MM.1S (cell line): Measurements from ENCODE around the gene MYOG.

Experiments
- DNase-seq: peaks from one replicate; pipeline ENCODE4 v3.0.0-alpha.2; 2015
- H2AFZ ChIP-seq: fragments of 300-600 bp; sonication (generic); 2 replicates; pipeline ENCODE4 v1.6.0; 2016; ENCODE audit warnings: antibody characterized with exemption, low read length
- H3F3A ChIP-seq: fragments of 300-600 bp; sonication (generic); 2 replicates; pipeline ENCODE4 v1.6.1; 2016; ENCODE audit warnings: mild to moderate bottlenecking, antibody characterized with exemption, low read length, moderate library complexity, mixed read lengths; ENCODE audit not compliant: insufficient read depth
- H3K27ac ChIP-seq: fragments of 300-600 bp; sonication (generic); 2 replicates; pipeline ENCODE4 v1.5.1; 2016; ENCODE audit warnings: mild to moderate bottlenecking, low read length
- H3K27me3 ChIP-seq: fragments of 300-600 bp; sonication (generic); replicated peaks from 2 replicates; pipeline ENCODE4 v1.6.0; 2016; ENCODE audit warnings: low read length; ENCODE audit not compliant: insufficient read depth
- H3K36me3 ChIP-seq: fragments of 300-600 bp; sonication (generic); replicated peaks from 2 replicates; pipeline ENCODE4 v1.6.1; 2016; ENCODE audit warnings: mild to moderate bottlenecking, low read length, mixed read lengths; ENCODE audit not compliant: insufficient read depth
- H3K4me1 ChIP-seq: fragments of 300-600 bp; sonication (generic); 2 replicates; pipeline ENCODE4 v1.6.1; 2016; ENCODE audit warnings: low read length, mixed read lengths
- H3K4me2 ChIP-seq: fragments of 300-600 bp; sonication (generic); 2 replicates; pipeline ENCODE4 v1.6.0; 2016; ENCODE audit warnings: low read depth, low read length
- H3K4me3 ChIP-seq: fragments of 300-600 bp; sonication (generic); 2 replicates; pipeline ENCODE4 v1.5.1; 2016; ENCODE audit warnings: low read length, mixed read lengths
- H3K79me2 ChIP-seq: fragments of 300-600 bp; sonication (generic); 2 replicates; pipeline ENCODE4 v1.6.1; 2016; ENCODE audit warnings: mixed run types, low read length, mixed read lengths
- H3K9ac ChIP-seq: fragments of 300-600 bp; sonication (generic); 2 replicates; pipeline ENCODE4 v1.6.1; 2016; ENCODE audit warnings: low read length, mixed read lengths
- H3K9me2 ChIP-seq: fragments of 300-600 bp; sonication (generic); replicated peaks from 2 replicates; pipeline ENCODE4 v1.6.1; 2016; ENCODE audit warnings: mild to moderate bottlenecking, low read length, mixed read lengths; ENCODE audit not compliant: insufficient read depth
- H3K9me3 ChIP-seq: fragments of 300-600 bp; sonication (generic); replicated peaks from 2 replicates; pipeline ENCODE4 v1.6.1; 2016; ENCODE audit warnings: mild to moderate bottlenecking, low read length, mixed read lengths; ENCODE audit not compliant: insufficient read depth
- H4K20me1 ChIP-seq: fragments of 300-600 bp; sonication (generic); 2 replicates; pipeline ENCODE4 v1.6.1; 2016; ENCODE audit warnings: mild to moderate bottlenecking, low read length, moderate library complexity, mixed read lengths; ENCODE audit not compliant: insufficient read depth
- CTCF ChIP-seq: fragments of 300-600 bp; sonication (generic); IDR thresholded peaks from 2 replicates; pipeline ENCODE4 v1.5.1; 2016; ENCODE audit warnings: antibody characterized with exemption, low read length, mixed read lengths
- EZH2 ChIP-seq: fragments of 300-600 bp; sonication (generic); optimal IDR thresholded peaks from 2 replicates; pipeline ENCODE3; 2017; ENCODE audit warnings: low read depth, mild to moderate bottlenecking, antibody characterized with exemption, low read length, mixed read lengths
- EZH2phosphoT487 ChIP-seq: fragments of 300-600 bp; sonication (generic); IDR thresholded peaks from 2 replicates; pipeline ENCODE4 v1.6.1; 2018; ENCODE audit warnings: antibody characterized with exemption, low read length

MYOG gene

GRCh38 chr1:203113308-203113707, 27.5 kb upstream of the MYOG start:
- Histone ChIP-seq H4K20me1 (no peaks in the 10 kb centered on the region), H3K4me1 (no peaks in the 10 kb centered on the region), H3K9me3 (no peaks in the 10 kb centered on the region), H3K79me2 (no peaks in the 10 kb centered on the region), H3K4me2 (no peak overlapping the region), H3K36me3 (no peaks in the 10 kb centered on the region), H3K9me2 (no peaks in the 10 kb centered on the region), H3K4me3 (no peak overlapping the region), H3K27me3 (0 out of 2 replicates have a peak, but pooled peaks cover 2% of the 10 kb centered on the region), H3K9ac (no peak overlapping the region), H3F3A (no peaks in the 10 kb centered on the region), H3K27ac (no peak overlapping the region), H2AFZ (no peak overlapping the region)
- TF ChIP-seq CTCF (no peak), EZH2 (no peak), EZH2phosphoT487 (no peak)
- DNase-seq, result no peak

GRCh38 chr1:203112475-203112874, 26.7 kb upstream of the MYOG start:
- Histone ChIP-seq H3K36me3 (no peaks in the 10 kb centered on the region), H3F3A (no peaks in the 10 kb centered on the region), H3K27ac (no peak overlapping the region), H3K9ac (no peak overlapping the region), H3K4me1 (no peaks in the 10 kb centered on the region), H2AFZ (no peak overlapping the region), H3K4me2 (no peak overlapping the region), H3K27me3 (no peaks in the 10 kb centered on the region), H3K9me2 (no peaks in the 10 kb centered on the region), H4K20me1 (no peaks in the 10 kb centered on the region), H3K9me3 (no peaks in the 10 kb centered on the region), H3K4me3 (no peak overlapping the region), H3K79me2 (no peaks in the 10 kb centered on the region)
- no peak for DNase-seq
- TF ChIP-seq CTCF, result no peak
- TF ChIP-seq EZH2phosphoT487, result no peak
- TF ChIP-seq EZH2, result no peak

- DNase-seq, result no peak
- Histone ChIP-seq H3K9ac (no peak overlapping the region), H3K27ac (no peak overlapping the region), H3K9me3 (no peaks in the 10 kb centered on the region), H3K4me3 (no peak overlapping the region), H3F3A (no peaks in the 10 kb centered on the region), H3K27me3 (no peaks in the 10 kb centered on the region), H2AFZ (no peak overlapping the region), H4K20me1 (no peaks in the 10 kb centered on the region), H3K4me1 (peaks cover 5% of the 10 kb centered on the region; the same call in 1 of the 2 replicates), H3K9me2 (no peaks in the 10 kb centered on the region), H3K4me2 (no peak overlapping the region), H3K36me3 (no peaks in the 10 kb centered on the region), H3K79me2 (no peaks in the 10 kb centered on the region)
- no peak for TF ChIP-seq EZH2
- TF ChIP-seq EZH2phosphoT487, result no peak
- no peak for TF ChIP-seq CTCF
Observed at GRCh38 chr1:203104789-203105390, 19.1 kb upstream of the MYOG start.
